ENCODE data around the gene CHPF2. TPM values are rescaled to one million over a fixed set of nuclear protein-coding genes. Genes with fewer than 3 reads are reported as not detected.
A peak's percentile ranks its signal among the peaks of the same experiment; 100 is the strongest.

Gene CHPF2
- total and polyA plus RNA-seq, 4 donors: 7.8 to 53.5 (median 50.3) TPM

DNA sequence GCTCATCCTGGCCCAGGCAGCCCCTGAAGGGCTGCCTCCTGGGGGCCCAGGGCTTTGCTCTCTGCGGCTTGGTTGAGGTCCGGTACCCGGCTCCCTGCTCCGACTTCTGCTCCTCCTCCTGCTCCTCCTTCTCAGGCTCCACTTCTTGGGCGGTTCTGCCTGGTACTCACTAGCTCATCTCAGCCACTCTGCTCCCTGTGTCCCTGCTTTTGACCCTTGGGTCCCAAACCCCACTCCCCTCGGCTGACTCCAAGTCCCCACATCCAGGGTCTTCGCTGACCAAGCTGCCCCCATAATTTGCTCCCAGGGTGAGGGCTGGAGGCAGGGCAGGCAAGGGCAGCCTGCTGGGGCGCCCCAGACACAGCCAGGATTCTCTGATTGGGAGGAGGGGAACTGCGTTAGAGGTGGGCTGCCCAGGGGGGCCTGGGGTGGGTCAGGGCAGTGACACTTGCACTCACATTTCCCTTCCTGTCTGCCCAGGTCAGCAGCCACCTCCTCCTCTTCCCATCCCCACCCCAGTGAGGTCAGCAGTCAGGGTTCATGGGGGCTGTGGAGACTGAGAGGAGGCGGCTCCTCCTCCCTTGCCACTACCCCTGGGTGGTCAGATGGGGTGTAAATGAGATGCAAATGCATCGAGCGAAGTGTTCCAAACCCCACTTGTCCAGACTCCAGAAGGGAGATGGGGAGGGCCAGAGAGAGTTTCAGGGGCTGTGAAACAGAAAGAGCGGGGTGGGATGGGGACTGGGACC, 14.0 kb downstream of the CHPF2 start:
- DNase-seq (peak in 1 of 2 donors; percentile 42), ATAC-seq (ENCODE audit: low FRiP score) (no peak)
- Histone ChIP-seq H3K36me3 (ENCODE audit: control insufficient read depth in 1 of 2, insufficient read depth in 2 of 2, low read length in 1 of 2) (peaks cover 0 to 3% of the 10 kb centered on the region in 2 donors), H3K9me3 (ENCODE audit: control insufficient read depth, low read length) (no peaks in the 10 kb centered on the region), H3K27me3 (ENCODE audit: control insufficient read depth in 1 of 2, insufficient read depth in 2 of 2, low read length in 1 of 2) (no peaks in the 10 kb centered on the region), H3K4me1 (ENCODE audit: control insufficient read depth in 1 of 2, insufficient read depth in 2 of 2, low read length in 2 of 2) (no peaks in the 10 kb centered on the region), H3K27ac (ENCODE audit: low read depth in 1 of 2, low read length in 2 of 2) (peak overlapping the region; percentile 58 to 73), H3K4me3 (ENCODE audit: low read length in 2 of 2) (no peak overlapping the region)
- intact Hi-C loops (cut with DNase I): loop anchor here in 1 of 2 donors (5.0 to 10.0 kb wide), 2 partner anchors 164 to 509 kb away; partner anchors contain the start of genes FASTK and TMUB1
- WGBS, 2 donors: 21 to 26% methylated on average over 13 of the region's 13 CpGs

DNA sequence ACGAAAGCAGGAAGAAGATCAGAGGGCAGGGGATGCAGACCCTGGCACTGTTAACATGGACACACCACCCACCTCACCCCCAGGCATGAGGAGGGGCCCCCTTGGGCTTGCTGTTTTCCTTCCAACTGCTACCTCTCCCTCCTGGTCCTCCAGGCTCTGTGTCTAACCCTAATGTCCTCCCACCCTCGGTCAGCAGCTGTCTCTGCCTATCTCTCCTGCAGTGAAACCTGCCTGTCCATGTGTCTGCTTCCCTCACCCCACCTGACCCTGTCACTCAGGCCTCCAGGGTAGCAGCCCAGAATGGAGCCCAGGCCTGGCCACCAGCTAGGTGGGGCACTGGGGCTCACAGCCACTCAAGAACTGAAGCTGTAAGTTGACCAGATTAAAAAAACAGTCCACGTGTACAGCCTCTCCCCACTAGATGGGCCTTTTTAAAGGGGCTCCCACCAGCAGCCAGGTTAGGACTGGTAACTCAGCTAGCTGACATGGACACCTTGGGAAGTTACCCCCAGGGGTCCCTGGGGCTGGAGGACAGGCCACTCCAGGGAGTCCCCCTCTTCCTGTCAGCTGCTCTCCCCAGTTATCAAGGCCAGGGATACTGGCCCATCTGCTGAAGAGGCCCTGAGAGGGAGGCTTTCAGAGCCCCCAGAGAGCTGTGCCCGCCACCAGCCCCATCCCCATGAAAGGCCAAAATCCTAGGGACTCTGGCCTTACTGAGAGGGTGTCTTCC, 14.7 kb downstream of the CHPF2 start:
- H3K36me3 ChIP-seq (ENCODE audit: control insufficient read depth in 1 of 2, insufficient read depth in 2 of 2, low read length in 1 of 2): no peaks in the 10 kb centered on the region
- ATAC-seq (ENCODE audit: low FRiP score): no peak
- WGBS, 2 donors: 12 to 18% methylated on average over 4 of the region's 4 CpGs
- H3K9me3 ChIP-seq (ENCODE audit: control insufficient read depth, low read length): no peaks in the 10 kb centered on the region
- peak overlapping the region; percentile 58 to 73 for H3K27ac ChIP-seq (ENCODE audit: low read depth in 1 of 2, low read length in 2 of 2)
- peak overlapping the region in 1 of 2 donors; percentile 7 for H3K4me3 ChIP-seq (ENCODE audit: low read length in 2 of 2)
- intact Hi-C loops (cut with DNase I): loop anchor here in 1 of 2 donors (5.0 to 10.0 kb wide), 2 partner anchors 165 to 508 kb away; partner anchors contain the start of genes FASTK and TMUB1
- H3K27me3 ChIP-seq (ENCODE audit: control insufficient read depth in 1 of 2, insufficient read depth in 2 of 2, low read length in 1 of 2): no peaks in the 10 kb centered on the region
- no peaks in the 10 kb centered on the region for H3K4me1 ChIP-seq (ENCODE audit: control insufficient read depth in 1 of 2, insufficient read depth in 2 of 2, low read length in 2 of 2)
- DNase-seq: peak in 1 of 2 donors; percentile 42

DNA sequence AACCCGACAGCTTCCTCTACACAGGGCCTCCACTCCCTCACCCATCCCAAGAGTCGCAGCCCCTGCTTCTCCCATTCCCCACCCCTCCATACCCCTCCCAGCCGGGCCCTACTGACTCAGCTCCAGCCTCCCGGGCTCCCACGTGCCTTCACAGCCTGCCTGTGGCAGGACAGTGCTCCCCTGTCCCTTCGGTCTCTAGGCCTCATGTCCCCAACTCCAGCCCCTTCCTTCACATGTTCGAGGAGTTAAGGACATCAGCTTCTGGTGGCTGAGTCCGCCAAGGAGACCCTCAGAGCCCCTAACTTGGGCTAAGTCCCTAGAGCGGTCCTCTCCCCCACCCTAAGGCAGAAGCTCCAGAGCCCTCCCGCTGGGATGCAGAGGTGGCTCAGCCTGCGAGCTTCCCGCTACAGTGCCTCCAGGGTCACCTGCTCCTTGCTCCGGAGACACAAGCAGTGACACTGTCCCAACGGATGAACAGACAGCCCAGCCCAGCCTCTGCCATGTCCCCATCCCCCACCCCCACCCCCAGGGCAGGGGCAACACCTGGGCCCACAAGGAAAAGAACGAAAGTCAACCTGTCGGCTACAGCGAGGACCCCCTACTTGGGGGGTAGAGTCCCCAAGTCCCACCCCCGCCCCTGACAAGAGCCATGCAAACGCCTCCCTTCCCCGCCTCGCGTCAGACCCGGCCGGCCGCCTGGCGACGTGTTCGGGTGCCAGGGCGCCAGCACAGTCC, 15.5 kb downstream of the CHPF2 start:
- WGBS, 2 donors: 1% methylated on average over 24 to 29 of the region's 29 CpGs
- Histone ChIP-seq H3K27ac (ENCODE audit: low read depth in 1 of 2, low read length in 2 of 2) (peak overlapping the region; percentile 73 to 80), H3K9me3 (ENCODE audit: control insufficient read depth, low read length) (no peaks in the 10 kb centered on the region), H3K4me1 (ENCODE audit: control insufficient read depth in 1 of 2, insufficient read depth in 2 of 2, low read length in 2 of 2) (no peaks in the 10 kb centered on the region), H3K4me3 (ENCODE audit: low read length in 2 of 2) (peak overlapping the region; percentile 60 to 88), H3K36me3 (ENCODE audit: control insufficient read depth in 1 of 2, insufficient read depth in 2 of 2, low read length in 1 of 2) (no peaks in the 10 kb centered on the region), H3K27me3 (ENCODE audit: control insufficient read depth in 1 of 2, insufficient read depth in 2 of 2, low read length in 1 of 2) (no peaks in the 10 kb centered on the region)
- ATAC-seq (ENCODE audit: low FRiP score): no peak
- peak in 1 of 2 donors; percentile 73 for DNase-seq
- intact Hi-C loops (cut with DNase I): loop anchor here in 1 of 2 donors (5.0 to 10.0 kb wide), 2 partner anchors 165 to 507 kb away; partner anchors contain the start of genes FASTK and TMUB1

DNA sequence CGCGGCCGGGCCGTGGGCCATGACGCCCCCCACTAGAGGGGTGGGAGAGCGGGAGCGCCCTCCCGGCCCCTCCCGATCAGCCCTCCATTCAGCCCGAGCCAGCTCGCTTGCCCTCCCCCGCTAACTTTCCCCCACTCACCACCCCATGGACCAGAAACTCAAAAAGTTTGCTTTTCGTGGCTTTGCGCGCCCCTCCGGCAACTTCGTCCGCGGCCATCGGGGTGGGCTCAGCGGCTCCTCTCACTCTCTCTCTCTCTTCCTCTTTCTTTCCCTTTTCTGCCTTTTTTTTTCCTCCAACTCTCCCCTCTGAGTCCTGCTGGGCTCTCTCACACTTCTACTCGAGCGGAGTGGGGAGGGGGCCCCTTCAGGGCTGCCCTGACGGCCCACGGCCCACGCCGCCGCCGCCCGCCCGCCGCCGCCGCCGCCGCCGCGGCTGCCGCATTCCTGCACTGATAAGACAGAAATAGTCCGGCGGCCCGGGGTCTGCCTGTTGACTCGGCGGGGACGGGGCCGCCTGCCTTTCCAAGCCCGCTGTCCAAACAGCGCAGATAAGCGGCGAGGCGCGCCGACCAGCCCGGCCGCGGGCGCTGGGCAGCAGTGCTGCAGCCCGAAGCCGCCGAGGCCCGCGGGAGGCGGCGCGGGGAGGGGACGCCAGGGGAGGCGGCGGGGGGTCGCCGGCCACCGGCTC, 16.2 kb downstream of the CHPF2 start, which contains the start of gene SMARCD3:
Gene SMARCD3 (minus strand): TSS at position 349 of the 688 bp plus-strand sequence. CDS start 132 bp downstream, at position 217.
- peak within 1 kb of the TSS; percentile 61 to 95 for H3K27ac ChIP-seq (ENCODE audit: low read depth in 1 of 2, low read length in 2 of 2)
- no peaks in the 10 kb centered on the region for H3K36me3 ChIP-seq (ENCODE audit: control insufficient read depth in 1 of 2, insufficient read depth in 2 of 2, low read length in 1 of 2)
- DNase-seq: peak; percentile 82 to 92
- H3K9me3 ChIP-seq (ENCODE audit: control insufficient read depth, low read length): no peaks in the 10 kb centered on the region
- WGBS, 2 donors: 1% methylated on average over 33 to 71 of the region's 71 CpGs
- ATAC-seq (ENCODE audit: low FRiP score): peak; percentile 53
- peak within 1 kb of the TSS; percentile 60 to 88 for H3K4me3 ChIP-seq (ENCODE audit: low read length in 2 of 2)
- no peaks in the 10 kb centered on the region for H3K4me1 ChIP-seq (ENCODE audit: control insufficient read depth in 1 of 2, insufficient read depth in 2 of 2, low read length in 2 of 2)
- intact Hi-C loops (cut with DNase I): loop anchor here in 1 of 2 donors (5.0 to 10.0 kb wide), 2 partner anchors 166 to 506 kb away; partner anchors contain the start of genes FASTK and TMUB1
- no peaks in the 10 kb centered on the region for H3K27me3 ChIP-seq (ENCODE audit: control insufficient read depth in 1 of 2, insufficient read depth in 2 of 2, low read length in 1 of 2)

DNA sequence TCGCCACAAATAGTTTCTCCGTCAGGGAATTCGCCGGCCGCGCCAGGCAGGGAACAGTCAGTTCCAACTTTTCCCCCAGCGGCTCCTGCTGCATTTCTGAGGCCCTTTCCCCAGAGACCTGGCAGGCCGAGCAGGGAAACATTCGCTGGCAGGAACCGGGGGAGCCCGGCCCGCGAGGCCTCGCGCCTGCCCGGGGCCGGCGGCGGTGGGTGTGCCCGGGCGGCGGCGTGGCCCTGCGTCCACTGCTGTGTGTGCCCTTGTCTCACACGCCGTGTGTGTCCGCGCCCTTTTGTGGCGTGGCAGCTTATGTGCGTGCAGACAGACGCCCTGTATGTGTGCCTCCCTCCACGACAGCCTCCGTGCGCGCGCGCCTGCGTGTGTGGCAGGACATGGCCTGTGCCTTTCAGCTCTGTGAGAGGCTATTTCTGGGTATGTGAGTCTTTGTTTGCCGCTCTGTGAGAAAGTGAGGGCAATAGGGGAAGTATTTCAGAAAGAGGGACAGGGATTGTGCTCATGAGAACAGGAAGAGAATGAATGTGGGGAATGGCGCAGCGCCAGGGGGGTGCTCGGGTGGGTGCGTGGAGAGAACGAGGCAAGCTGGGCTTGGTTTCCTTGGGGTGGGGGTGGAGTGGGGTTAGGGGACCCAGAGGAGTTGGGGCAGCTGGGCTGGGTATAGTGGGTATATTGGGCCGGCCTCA, 16.9 kb downstream of the CHPF2 start:
- peak; percentile 36 for ATAC-seq (ENCODE audit: low FRiP score)
- no peaks in the 10 kb centered on the region for H3K4me1 ChIP-seq (ENCODE audit: control insufficient read depth in 1 of 2, insufficient read depth in 2 of 2, low read length in 2 of 2)
- DNase-seq: peak; percentile 84 to 90
- H3K36me3 ChIP-seq (ENCODE audit: control insufficient read depth in 1 of 2, insufficient read depth in 2 of 2, low read length in 1 of 2): no peaks in the 10 kb centered on the region
- no peaks in the 10 kb centered on the region for H3K27me3 ChIP-seq (ENCODE audit: control insufficient read depth in 1 of 2, insufficient read depth in 2 of 2, low read length in 1 of 2)
- H3K27ac ChIP-seq (ENCODE audit: low read depth in 1 of 2, low read length in 2 of 2): peak overlapping the region; percentile 61 to 95
- intact Hi-C loops (cut with DNase I): loop anchor here in 1 of 2 donors (5.0 to 10.0 kb wide), 2 partner anchors 167 to 506 kb away; partner anchors contain the start of genes FASTK and TMUB1
- H3K4me3 ChIP-seq (ENCODE audit: low read length in 2 of 2): peak overlapping the region; percentile 60 to 88
- WGBS, 2 donors: 1% methylated on average over 45 of the region's 45 CpGs
- H3K9me3 ChIP-seq (ENCODE audit: control insufficient read depth, low read length): no peaks in the 10 kb centered on the region

DNA sequence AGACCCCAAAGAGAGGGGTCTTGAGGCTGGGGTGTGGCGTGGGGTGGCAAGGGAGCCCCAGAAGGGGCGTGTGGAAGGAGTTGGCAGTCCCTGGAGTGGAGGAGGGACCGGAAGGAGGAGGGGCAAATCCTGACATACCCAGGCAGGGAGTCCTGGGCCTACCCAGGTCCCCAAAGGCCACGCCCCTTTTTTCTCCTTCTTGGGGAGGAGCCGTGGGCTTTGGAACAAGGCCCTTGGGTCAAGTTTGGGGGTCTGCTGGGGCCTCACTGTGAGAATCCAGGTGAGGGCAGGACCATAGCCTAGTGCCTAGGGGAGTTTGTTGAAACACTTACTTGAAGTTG, 17.4 kb downstream of the CHPF2 start:
- H3K4me1 ChIP-seq (ENCODE audit: control insufficient read depth in 1 of 2, insufficient read depth in 2 of 2, low read length in 2 of 2): no peaks in the 10 kb centered on the region
- H3K9me3 ChIP-seq (ENCODE audit: control insufficient read depth, low read length): no peaks in the 10 kb centered on the region
- ATAC-seq (ENCODE audit: low FRiP score): peak; percentile 47
- H3K27me3 ChIP-seq (ENCODE audit: control insufficient read depth in 1 of 2, insufficient read depth in 2 of 2, low read length in 1 of 2): no peaks in the 10 kb centered on the region
- H3K4me3 ChIP-seq (ENCODE audit: low read length in 2 of 2): peak overlapping the region; percentile 14 to 60
- peak; percentile 84 to 86 for DNase-seq
- 0 to 3% methylated on average over 5 of the region's 5 CpGs for WGBS, 2 donors
- intact Hi-C loops (cut with DNase I): loop anchor here in 1 of 2 donors (5.0 to 10.0 kb wide), 2 partner anchors 167 to 505 kb away; partner anchors contain the start of genes FASTK and TMUB1
- peak overlapping the region; percentile 61 to 95 for H3K27ac ChIP-seq (ENCODE audit: low read depth in 1 of 2, low read length in 2 of 2)
- no peaks in the 10 kb centered on the region for H3K36me3 ChIP-seq (ENCODE audit: control insufficient read depth in 1 of 2, insufficient read depth in 2 of 2, low read length in 1 of 2)

DNA sequence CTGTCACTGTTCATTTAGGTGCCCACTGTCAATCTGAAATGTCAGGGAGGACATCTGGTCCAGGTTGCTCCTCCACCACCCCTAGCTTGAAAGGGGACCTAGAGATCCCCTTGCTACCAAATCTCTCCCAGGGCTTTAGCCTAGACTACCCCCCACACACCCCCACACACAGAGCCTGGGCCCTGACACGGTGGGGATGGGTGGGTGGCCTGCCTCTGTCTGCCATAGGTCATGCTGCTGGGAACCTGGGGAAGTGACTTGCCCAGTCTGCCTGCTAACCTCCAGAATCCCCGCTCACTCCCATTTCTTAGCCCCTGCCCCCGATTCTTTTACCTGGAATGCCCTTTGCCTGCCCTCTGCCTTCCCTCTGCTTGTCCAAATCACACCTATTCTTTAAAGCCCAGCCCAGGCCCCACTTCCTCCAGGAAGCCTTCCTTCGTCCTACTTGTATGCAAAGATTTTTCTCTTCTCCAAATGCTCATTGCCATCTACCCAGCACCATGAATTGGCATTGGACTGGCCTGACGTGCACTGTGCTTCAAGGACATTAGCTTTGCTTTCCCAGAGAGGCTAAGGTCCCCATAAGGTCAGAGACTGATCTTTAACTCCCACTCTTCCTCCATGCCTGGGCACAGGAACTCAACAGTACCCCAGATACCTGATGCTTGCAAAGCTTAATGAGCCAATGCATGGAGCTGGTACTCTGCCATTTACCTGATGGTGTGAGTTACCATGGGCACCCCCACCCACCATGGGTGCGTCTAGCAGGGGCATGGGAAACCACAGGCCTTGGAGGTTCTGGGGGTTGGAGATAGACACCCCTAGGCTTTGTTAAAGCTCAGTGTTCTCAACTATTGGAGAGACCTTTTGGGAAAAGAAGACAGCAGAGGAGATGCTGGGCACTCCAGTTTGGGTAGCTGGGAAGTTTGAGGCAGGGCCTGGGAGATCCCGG, 18.2 kb downstream of the CHPF2 start:
- H3K27ac ChIP-seq (ENCODE audit: low read depth in 1 of 2, low read length in 2 of 2): peak overlapping the region; percentile 61 to 95
- no peaks in the 10 kb centered on the region for H3K9me3 ChIP-seq (ENCODE audit: control insufficient read depth, low read length)
- H3K4me3 ChIP-seq (ENCODE audit: low read length in 2 of 2): no peak overlapping the region
- WGBS, 2 donors: 37 to 41% methylated on average over 7 of the region's 7 CpGs
- no peaks in the 10 kb centered on the region for H3K27me3 ChIP-seq (ENCODE audit: control insufficient read depth in 1 of 2, insufficient read depth in 2 of 2, low read length in 1 of 2)
- no peaks in the 10 kb centered on the region for H3K4me1 ChIP-seq (ENCODE audit: control insufficient read depth in 1 of 2, insufficient read depth in 2 of 2, low read length in 2 of 2)
- intact Hi-C loops (cut with DNase I): no loop called here
- no peaks in the 10 kb centered on the region for H3K36me3 ChIP-seq (ENCODE audit: control insufficient read depth in 1 of 2, insufficient read depth in 2 of 2, low read length in 1 of 2)
- no peak for DNase-seq
- no peak for ATAC-seq (ENCODE audit: low FRiP score)
